OCI-LY3 (cell line): Measurements from ENCODE around the gene HMGA1.
A peak's percentile ranks its signal among the peaks of the same experiment; 100 is the strongest.

Experiments
- H2AFZ ChIP-seq: fragments of 200-600, 300-600 bp; shearing (Covaris generic); 2 replicates; pipeline ENCODE4 v1.6.0; 2014; ENCODE audit warnings: antibody characterized with exemption, low read depth, low read length
- H3K27ac ChIP-seq: fragments of 200-600, 300-600 bp; sonication (generic); 2 replicates; pipeline ENCODE4 v1.5.1; 2014; ENCODE audit warnings: mild to moderate bottlenecking, low read length, moderate library complexity, mixed read lengths
- H3K27me3 ChIP-seq: fragments of 200-600, 300-600 bp; sonication (generic); 2 replicates; pipeline ENCODE4 v1.6.1; 2014; ENCODE audit warnings: low read depth, low read length, mixed read lengths
- H3K36me3 ChIP-seq: fragments of 200-600, 300-600 bp; sonication (generic); replicated peaks from 2 replicates; pipeline ENCODE3; 2014; ENCODE audit warnings: low read depth, low read length, mixed read lengths
- H3K4me1 ChIP-seq: fragments of 300-600, 200-600 bp; sonication (generic); 2 replicates; pipeline ENCODE4 v1.6.1; 2014; ENCODE audit warnings: low read length, mixed read lengths
- H3K4me2 ChIP-seq: fragments of 200-600, 300-600 bp; sonication (generic); 2 replicates; pipeline ENCODE4 v1.6.1; 2014; ENCODE audit warnings: low read length, mixed read lengths
- H3K4me3 ChIP-seq: fragments of 300-600, 200-600 bp; sonication (generic); 2 replicates; pipeline ENCODE4 v1.5.1; 2014; ENCODE audit warnings: antibody characterized with exemption, mild to moderate bottlenecking, low read length, moderate library complexity
- H3K79me2 ChIP-seq: fragments of 300-600, 200-600 bp; shearing (Covaris generic); 2 replicates; pipeline ENCODE4 v1.6.1; 2014; ENCODE audit warnings: mild to moderate bottlenecking, low read length, mixed read lengths
- H3K9ac ChIP-seq: fragments of 300-600, 200-600 bp; shearing (Covaris generic); 2 replicates; pipeline ENCODE4 v1.6.0; 2014; ENCODE audit warnings: mild to moderate bottlenecking, low read length, moderate library complexity
- H3K9me3 ChIP-seq: fragments of 200-600, 300-600 bp; shearing (Covaris generic); 2 replicates; pipeline ENCODE4 v1.6.1; 2014; ENCODE audit warnings: low read length, mixed read lengths; ENCODE audit not compliant: insufficient read depth
- H4K20me1 ChIP-seq: fragments of 200-600, 300-600 bp; sonication (generic); 2 replicates; pipeline ENCODE4 v1.6.1; 2016; ENCODE audit warnings: low read length, mixed read lengths; ENCODE audit not compliant: insufficient read depth
- CTCF ChIP-seq: fragments of 200-600, 300-600 bp; sonication (generic); IDR thresholded peaks from 2 replicates; pipeline ENCODE4 v1.5.1; 2014; ENCODE audit warnings: antibody characterized with exemption, low read length, low read depth
- EZH2phosphoT487 ChIP-seq: fragments of 200-600 bp; shearing (Covaris generic); IDR thresholded peaks from 2 replicates; pipeline ENCODE4 v1.6.1; 2018; ENCODE audit warnings: antibody characterized with exemption, mixed run types, low read depth

HMGA1 gene

GRCh38 chr6:34226066-34226465 is 10.6 kb upstream of the HMGA1 start:
- Histone ChIP-seq H3K4me3 (no peak overlapping the region), H2AFZ (no peak overlapping the region), H3K27ac (no peak overlapping the region)

GRCh38 chr6:34226731-34227586 is 9.7 kb upstream of the HMGA1 start:
- Histone ChIP-seq H3K9me3 (no peaks in the 10 kb centered on the region), H4K20me1 (no peaks in the 10 kb centered on the region), H3K9ac (peak overlapping the region; percentile 69; the same call in 1 of the 2 replicates), H3K4me2 (peak overlapping the region; percentile 70), H3K4me1 (peaks cover 47% of the 10 kb centered on the region), H3K27me3 (no peaks in the 10 kb centered on the region), H3K79me2 (no peaks in the 10 kb centered on the region), H3K27ac (peak overlapping the region; percentile 80), H2AFZ (no peak overlapping the region), H3K4me3 (peak overlapping the region; percentile 50), H3K36me3 (no peaks in the 10 kb centered on the region)
- TF ChIP-seq EZH2phosphoT487 (no peak), CTCF (no peak)

More at GRCh38 chr6:34226066-34226465, 10.6 kb upstream of the HMGA1 start:
- Histone ChIP-seq H3K9ac (no peak overlapping the region), H3K9me3 (no peaks in the 10 kb centered on the region), H3K79me2 (no peaks in the 10 kb centered on the region), H3K4me1 (peaks cover 47% of the 10 kb centered on the region), H3K27me3 (no peaks in the 10 kb centered on the region), H3K36me3 (no peaks in the 10 kb centered on the region), H4K20me1 (no peaks in the 10 kb centered on the region), H3K4me2 (no peak overlapping the region)
- TF ChIP-seq CTCF (no peak), EZH2phosphoT487 (no peak)

GRCh38 chr6:34227761-34228421 is 8.8 kb upstream of the HMGA1 start:
- TF ChIP-seq EZH2phosphoT487 = no peak
- Histone ChIP-seq H2AFZ (no peak overlapping the region; the same call in 1 of the 2 replicates), H3K4me2 (peak overlapping the region; percentile 70), H3K4me1 (peaks cover 47% of the 10 kb centered on the region), H4K20me1 (no peaks in the 10 kb centered on the region), H3K79me2 (no peaks in the 10 kb centered on the region), H3K27me3 (no peaks in the 10 kb centered on the region), H3K9ac (peak overlapping the region; percentile 69; the same call in 1 of the 2 replicates), H3K9me3 (no peaks in the 10 kb centered on the region), H3K4me3 (peak overlapping the region; percentile 50), H3K27ac (peak overlapping the region; percentile 80), H3K36me3 (no peaks in the 10 kb centered on the region)

GRCh38 chr6:34229877-34230276 is 6.8 kb upstream of the HMGA1 start:
- Histone ChIP-seq H3K9ac (no peak overlapping the region), H3K27me3 (no peaks in the 10 kb centered on the region), H3K9me3 (no peaks in the 10 kb centered on the region), H3K4me3 (no peak overlapping the region), H3K4me2 (no peak overlapping the region), H2AFZ (no peak overlapping the region), H3K79me2 (no peaks in the 10 kb centered on the region), H3K36me3 (no peaks in the 10 kb centered on the region), H3K27ac (no peak overlapping the region), H4K20me1 (no peaks in the 10 kb centered on the region), H3K4me1 (peaks cover 33% of the 10 kb centered on the region)
- TF ChIP-seq CTCF = no peak
- TF ChIP-seq EZH2phosphoT487 = no peak
